DND-41 (cell line): Measurements from ENCODE around the gene SNUPN.

Source experiments
- ATAC-seq: fragments of 200-7000 bp; cut with Tn5 transposase; 3 replicates; pipeline ENCODE4 v1.9.1; 2021; ENCODE audit warnings: low read depth; ENCODE audit not compliant: insufficient read depth
- DNase-seq: peaks from one replicate; pipeline ENCODE4 v3.0.0-alpha.2; 2020
- H2AFZ ChIP-seq: 2 replicates; pipeline ENCODE4 v1.6.0; 2012; ENCODE audit warnings: low read depth, low read length
- H3K27ac ChIP-seq: 2 replicates; pipeline ENCODE4 v1.5.1; 2012; ENCODE audit warnings: low read length, inconsistent platforms
- H3K27me3 ChIP-seq: fragments of 200-600 bp; sonication (generic); 2 replicates; pipeline ENCODE4 v1.6.0; 2012; ENCODE audit warnings: low read length, mild to moderate bottlenecking, inconsistent platforms; ENCODE audit not compliant: insufficient read depth, poor library complexity
- H3K36me3 ChIP-seq: 2 replicates; pipeline ENCODE4 v1.5.1; 2012; ENCODE audit warnings: low read length, inconsistent platforms; ENCODE audit not compliant: insufficient read depth
- H3K4me1 ChIP-seq: 2 replicates; pipeline ENCODE4 v1.5.1; 2012; ENCODE audit warnings: mild to moderate bottlenecking, low read length; ENCODE audit not compliant: insufficient read depth
- H3K4me2 ChIP-seq: 2 replicates; pipeline ENCODE4 v1.6.0; 2012; ENCODE audit warnings: mild to moderate bottlenecking, moderate library complexity, low read length, inconsistent platforms; ENCODE audit not compliant: insufficient read depth
- H3K4me3 ChIP-seq, 2 experiments: fragments of 200-600 bp in 1 of 2; shearing (Covaris generic) in 1 of 2; 2 replicates each; pipeline ENCODE4 v1.5.1; 2012 to 2016; ENCODE audit warnings: inconsistent platforms in 2 of 2, low read length in 2 of 2, mild to moderate bottlenecking in 2 of 2, low read depth in 1 of 2, moderate library complexity in 1 of 2
- H3K79me2 ChIP-seq: 2 replicates; pipeline ENCODE4 v1.6.0; 2012; ENCODE audit warnings: low read length, inconsistent platforms; ENCODE audit not compliant: insufficient read depth
- H3K9ac ChIP-seq: 2 replicates; pipeline ENCODE4 v1.6.0; 2012; ENCODE audit warnings: low read depth, mild to moderate bottlenecking, inconsistent platforms, low read length, moderate library complexity
- H3K9me3 ChIP-seq: 2 replicates; pipeline ENCODE4 v1.5.1; 2012; ENCODE audit warnings: low read length, moderate library complexity, mild to moderate bottlenecking, inconsistent platforms; ENCODE audit not compliant: insufficient read depth, severe bottlenecking
- H4K20me1 ChIP-seq: 2 replicates; pipeline ENCODE4 v1.6.0; 2012; ENCODE audit warnings: low read length; ENCODE audit not compliant: insufficient read depth
- EZH2 ChIP-seq: IDR thresholded peaks from 3 replicates; pipeline ENCODE4 v1.6.1; 2012; ENCODE audit warnings: borderline replicate concordance, low read depth, mild to moderate bottlenecking, moderate library complexity, low read length, inconsistent platforms; ENCODE audit not compliant: severe bottlenecking
- TF ChIP-seq, protein P1 (sequence below): IDR thresholded peaks from 2 replicates; pipeline ENCODE4 v1.5.1; 2012; ENCODE audit warnings: borderline replicate concordance, low read length, moderate library complexity, mild to moderate bottlenecking; ENCODE audit not compliant: poor library complexity, severe bottlenecking; ENCODE audit errors: extremely low read depth

The SNUPN gene

DNA sequence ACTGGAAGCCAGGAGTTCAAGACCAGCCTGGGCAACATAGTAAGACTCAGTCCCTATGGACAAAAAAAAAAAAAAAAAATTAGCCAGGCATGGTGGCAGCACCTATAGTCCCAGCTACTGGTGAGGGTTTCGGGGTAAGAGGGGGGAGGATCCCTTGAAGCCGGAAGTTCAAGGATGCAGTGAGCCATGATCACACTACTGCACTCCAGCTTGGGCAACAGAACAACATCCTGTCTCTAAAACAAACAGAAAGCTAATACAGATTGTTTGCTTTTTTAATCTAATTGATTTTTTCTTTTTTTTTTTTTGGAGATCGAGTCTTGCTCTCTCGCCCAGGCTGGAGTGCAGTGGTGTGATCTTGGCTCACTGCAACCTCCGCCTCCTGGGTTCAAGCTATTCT lies 16.1 kb upstream of the SNUPN start:
- TF ChIP-seq, protein P1, sequence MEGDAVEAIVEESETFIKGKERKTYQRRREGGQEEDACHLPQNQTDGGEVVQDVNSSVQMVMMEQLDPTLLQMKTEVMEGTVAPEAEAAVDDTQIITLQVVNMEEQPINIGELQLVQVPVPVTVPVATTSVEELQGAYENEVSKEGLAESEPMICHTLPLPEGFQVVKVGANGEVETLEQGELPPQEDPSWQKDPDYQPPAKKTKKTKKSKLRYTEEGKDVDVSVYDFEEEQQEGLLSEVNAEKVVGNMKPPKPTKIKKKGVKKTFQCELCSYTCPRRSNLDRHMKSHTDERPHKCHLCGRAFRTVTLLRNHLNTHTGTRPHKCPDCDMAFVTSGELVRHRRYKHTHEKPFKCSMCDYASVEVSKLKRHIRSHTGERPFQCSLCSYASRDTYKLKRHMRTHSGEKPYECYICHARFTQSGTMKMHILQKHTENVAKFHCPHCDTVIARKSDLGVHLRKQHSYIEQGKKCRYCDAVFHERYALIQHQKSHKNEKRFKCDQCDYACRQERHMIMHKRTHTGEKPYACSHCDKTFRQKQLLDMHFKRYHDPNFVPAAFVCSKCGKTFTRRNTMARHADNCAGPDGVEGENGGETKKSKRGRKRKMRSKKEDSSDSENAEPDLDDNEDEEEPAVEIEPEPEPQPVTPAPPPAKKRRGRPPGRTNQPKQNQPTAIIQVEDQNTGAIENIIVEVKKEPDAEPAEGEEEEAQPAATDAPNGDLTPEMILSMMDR: no peak
- no peak for TF ChIP-seq EZH2
- H3K4me1 ChIP-seq: peaks cover 39% of the 10 kb centered on the region
- peaks cover 8% of the 10 kb centered on the region for H3K36me3 ChIP-seq
- peaks cover 30% of the 10 kb centered on the region for H3K79me2 ChIP-seq
- H3K27me3 ChIP-seq: peaks cover 6% of the 10 kb centered on the region
- H4K20me1 ChIP-seq: peaks cover 26% of the 10 kb centered on the region
- H3K9me3 ChIP-seq: no peaks in the 10 kb centered on the region
- H3K4me3 ChIP-seq: no peak overlapping the region
- ATAC-seq (no peak), DNase-seq (no peak)
- H3K27ac ChIP-seq: no peak overlapping the region
- H2AFZ ChIP-seq: no peak overlapping the region
- no peak overlapping the region for H3K9ac ChIP-seq
- H3K4me2 ChIP-seq: no peak overlapping the region

DNA sequence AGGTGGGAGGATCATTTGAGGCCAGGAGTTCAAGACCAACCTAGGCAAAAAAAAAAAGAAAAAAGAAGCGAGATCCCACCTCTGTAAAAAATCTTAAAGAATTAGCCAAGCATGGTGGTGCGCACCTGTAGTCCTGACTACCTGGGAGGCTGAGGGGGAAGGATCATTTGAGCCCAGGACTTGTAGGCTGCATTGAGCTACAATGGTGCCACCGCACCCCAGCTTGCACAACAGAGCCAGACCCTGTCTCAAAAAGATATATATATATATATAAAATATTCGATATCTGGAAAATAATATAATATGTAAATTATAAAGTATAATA lies 15.6 kb upstream of the SNUPN start:
- H3K4me2 ChIP-seq: peak overlapping the region; percentile 80
- TF ChIP-seq EZH2: no peak
- TF ChIP-seq, protein P1: no peak
- H3K27ac ChIP-seq: peak overlapping the region; percentile 46
- peak overlapping the region; percentile 52 to 86; a peak in 3 of 4 replicates for H3K4me3 ChIP-seq
- peak overlapping the region; percentile 73; the same call in 1 of the 2 replicates for H3K9ac ChIP-seq
- no peaks in the 10 kb centered on the region for H3K9me3 ChIP-seq
- peak overlapping the region; percentile 86 for H2AFZ ChIP-seq
- H3K79me2 ChIP-seq: peaks cover 30% of the 10 kb centered on the region
- H4K20me1 ChIP-seq: peaks cover 26% of the 10 kb centered on the region
- H3K4me1 ChIP-seq: peaks cover 35% of the 10 kb centered on the region
- peaks cover 2% of the 10 kb centered on the region for H3K27me3 ChIP-seq
- ATAC-seq (no peak), DNase-seq (no peak)
- peaks cover 8% of the 10 kb centered on the region for H3K36me3 ChIP-seq

DNA sequence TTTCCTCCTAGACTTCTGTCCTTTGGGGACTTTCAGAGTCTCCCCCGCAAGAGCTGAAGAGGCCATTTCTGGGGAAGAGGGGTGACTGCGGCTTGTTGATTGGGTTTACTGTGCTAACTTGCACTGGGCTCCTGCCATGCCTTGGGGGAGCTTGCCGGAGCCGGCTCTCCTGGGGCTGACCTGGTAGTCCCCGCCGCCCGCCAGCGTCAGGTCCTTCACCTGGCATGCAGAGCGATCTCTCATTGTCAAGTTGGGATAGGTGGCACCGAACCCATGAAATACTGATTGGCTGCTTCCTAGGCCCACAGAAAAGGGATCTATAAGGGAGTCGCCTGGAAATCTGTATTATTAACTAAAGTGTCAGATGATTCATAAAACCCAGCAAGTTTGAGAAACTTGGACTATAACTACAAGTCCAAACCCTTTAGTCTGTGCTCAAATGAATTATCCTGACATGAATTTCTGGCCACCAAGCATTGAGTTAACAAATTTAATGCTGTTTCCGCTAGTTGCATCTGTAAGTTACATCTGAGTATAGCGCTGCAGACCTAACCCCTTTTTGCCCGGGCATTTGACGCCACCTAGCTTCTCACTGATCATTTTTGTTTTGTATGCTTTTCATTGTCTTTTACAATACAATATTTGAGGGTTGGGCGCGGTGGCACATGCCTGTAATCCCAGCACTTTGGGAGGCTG lies 15.1 kb upstream of the SNUPN start:
- DNase-seq: peak; percentile 74
- Histone ChIP-seq H3K9me3 (no peaks in the 10 kb centered on the region), H2AFZ (peak overlapping the region; percentile 86)

More for the DNA sequence above, 15.1 kb upstream of the SNUPN start:
- Histone ChIP-seq H3K4me1 (peaks cover 35% of the 10 kb centered on the region), H3K4me2 (peak overlapping the region; percentile 80), H3K79me2 (peaks cover 30% of the 10 kb centered on the region), H3K27me3 (no peaks in the 10 kb centered on the region), H3K4me3 (peak overlapping the region; percentile 52 to 86; a peak in 3 of 4 replicates), H3K9ac (peak overlapping the region; percentile 73), H4K20me1 (peaks cover 26% of the 10 kb centered on the region), H3K27ac (peak overlapping the region; percentile 90), H3K36me3 (peaks cover 8% of the 10 kb centered on the region)
- no peak for TF ChIP-seq EZH2
- TF ChIP-seq, protein P1: peak; percentile 69
- ATAC-seq: peak; percentile 50
